ENCODE data around the gene PITPNM3.
"Not testable (repeated sequence)": the region's sequence is repeated elsewhere in the genome, so short reads cannot be mapped to it uniquely, and the experiment has no call there.

PITPNM3 gene

GRCh38 chr17:6574687-6575595, 18.6 kb upstream of the PITPNM3 start:
- DNase-seq (ENCODE audit: low read depth): peak; percentile 17

- DNase-seq (ENCODE audit: low read depth): no peak
These were observed 17.8 kb upstream of the PITPNM3 start for GRCh38 chr17:6573982-6574686.

GRCh38 chr17:6573495-6573894, 17.1 kb upstream of the PITPNM3 start:
- DNase-seq (ENCODE audit: low read depth): not testable (repeated sequence)

- no peak for DNase-seq (ENCODE audit: low read depth)
These were observed 16.6 kb upstream of the PITPNM3 start for GRCh38 chr17:6572972-6573370.

GRCh38 chr17:6571452-6571781, 15.1 kb upstream of the PITPNM3 start:
- no peak for DNase-seq (ENCODE audit: low read depth)

GRCh38 chr17:6570731-6571451, 14.5 kb upstream of the PITPNM3 start:
- no peak for DNase-seq (ENCODE audit: low read depth)

GRCh38 chr17:6569370-6570285, 13.3 kb upstream of the PITPNM3 start:
- no peak for DNase-seq (ENCODE audit: low read depth)

- DNase-seq (ENCODE audit: low read depth): no peak
These were observed 11.9 kb upstream of the PITPNM3 start for GRCh38 chr17:6568184-6568758.

- no peak for DNase-seq (ENCODE audit: low read depth)
These were observed 11.3 kb upstream of the PITPNM3 start for GRCh38 chr17:6567528-6568183.

GRCh38 chr17:6561446-6561845, 5.1 kb upstream of the PITPNM3 start:
- DNase-seq (ENCODE audit: low read depth): no peak

GRCh38 chr17:6560496-6560895, 4.1 kb upstream of the PITPNM3 start:
- no peak for DNase-seq (ENCODE audit: low read depth)

GRCh38 chr17:6559753-6560215, 3.4 kb upstream of the PITPNM3 start:
- no peak for DNase-seq (ENCODE audit: low read depth)

- no peak for DNase-seq (ENCODE audit: low read depth)
These were observed 2.8 kb upstream of the PITPNM3 start for GRCh38 chr17:6558932-6559752.

- no peak for DNase-seq (ENCODE audit: low read depth)
These were observed 1.9 kb upstream of the PITPNM3 start for GRCh38 chr17:6558276-6558675.

GRCh38 chr17:6557040-6557438, 684 bp upstream of the PITPNM3 start:
- DNase-seq (ENCODE audit: low read depth): no peak

- no peak for DNase-seq (ENCODE audit: low read depth)
These were observed 829 bp downstream of the PITPNM3 start for GRCh38 chr17:6555331-6556120.

- no peak for DNase-seq (ENCODE audit: low read depth)
These were observed 1.5 kb downstream of the PITPNM3 start for GRCh38 chr17:6554871-6555330.

- DNase-seq (ENCODE audit: low read depth): no peak
These were observed 2.0 kb downstream of the PITPNM3 start for GRCh38 chr17:6554342-6554741.
